Stimulated activated CD4-positive, alpha-beta T cell treated with anti-CD3 and anti-CD28 coated beads, Interleukin-4, amount 100 ng/mL, for 1 hour (primary cell): ENCODE data around the gene ISY1.

Experiments used
- DNase-seq: peaks from one replicate; pipeline ENCODE4 v3.0.0-alpha.2; 2020

ISY1 gene

DNA sequence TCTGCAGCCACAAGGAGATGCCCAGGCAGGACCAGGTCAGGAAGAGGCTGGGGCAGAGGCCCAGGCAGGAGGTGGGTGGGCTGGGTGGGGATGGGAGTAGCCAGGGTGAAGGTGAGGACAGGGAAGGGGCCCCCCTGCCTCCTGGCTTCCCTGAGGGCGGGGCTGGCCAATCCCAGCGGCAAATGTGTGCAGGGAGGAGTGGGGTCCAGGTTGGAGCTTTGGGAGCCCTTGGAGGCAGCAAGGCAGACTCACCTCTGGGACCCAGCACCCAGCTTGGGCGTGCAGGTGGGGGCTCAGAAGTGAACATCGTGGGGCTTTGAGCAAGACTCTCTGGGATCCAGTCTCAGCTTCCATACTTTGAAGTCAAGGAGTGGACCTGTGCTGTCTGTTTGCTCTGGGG lies 75.0 kb downstream of the ISY1 start:
- no peak for DNase-seq

DNA sequence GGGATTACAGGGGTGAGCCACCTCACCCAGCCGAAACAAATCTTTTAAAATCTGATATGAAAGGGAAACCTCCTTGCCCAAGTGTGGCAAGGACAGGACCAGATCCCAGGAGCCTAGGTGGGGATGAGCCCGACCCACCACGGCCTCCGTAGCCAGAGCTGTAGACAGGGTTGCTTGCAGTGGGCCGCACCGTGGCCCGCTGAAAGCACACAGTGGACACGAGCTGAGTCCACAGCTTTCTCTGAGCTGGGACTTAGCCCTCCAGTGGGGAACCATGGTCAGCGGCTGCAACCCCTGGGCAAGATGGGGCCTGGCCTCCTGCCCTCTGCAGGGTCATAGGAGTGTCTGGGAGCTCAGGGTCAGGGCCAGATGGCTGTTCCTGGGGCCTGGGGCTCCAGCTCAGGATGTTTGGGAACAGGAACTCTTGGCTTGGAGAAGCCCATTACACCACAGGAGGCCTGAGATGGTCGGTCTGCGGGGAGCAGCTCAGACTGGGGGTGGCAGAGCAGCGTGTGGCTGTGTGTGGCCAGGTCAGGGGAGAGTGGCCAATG lies 75.6 kb downstream of the ISY1 start:
- no peak for DNase-seq

GRCh38 chr3:129084501-129084900 lies 76.4 kb downstream of the ISY1 start:
- no peak for DNase-seq

DNA sequence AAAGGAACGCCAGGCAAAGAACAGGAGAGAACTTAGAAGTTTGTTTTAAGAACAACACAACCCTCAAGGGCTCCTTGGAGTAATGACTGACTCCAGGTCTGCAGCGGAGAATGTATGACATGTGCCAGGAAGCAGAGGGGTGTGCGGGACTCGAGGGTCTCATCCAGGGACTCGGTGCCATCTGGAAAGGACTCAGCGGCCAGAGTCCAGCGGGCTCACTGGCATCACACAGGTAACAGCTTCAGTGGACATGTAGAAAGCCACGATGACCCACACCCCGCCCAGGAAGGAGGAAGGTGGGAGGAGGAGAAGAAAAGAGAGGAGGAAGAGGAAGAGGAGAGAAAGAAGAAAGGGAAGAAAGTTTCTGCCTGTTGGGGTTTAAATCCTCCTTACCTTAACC lies 78.8 kb downstream of the ISY1 start:
- DNase-seq = no peak

GRCh38 chr3:129081503-129081902 lies 79.4 kb downstream of the ISY1 start:
- no peak for DNase-seq

DNA sequence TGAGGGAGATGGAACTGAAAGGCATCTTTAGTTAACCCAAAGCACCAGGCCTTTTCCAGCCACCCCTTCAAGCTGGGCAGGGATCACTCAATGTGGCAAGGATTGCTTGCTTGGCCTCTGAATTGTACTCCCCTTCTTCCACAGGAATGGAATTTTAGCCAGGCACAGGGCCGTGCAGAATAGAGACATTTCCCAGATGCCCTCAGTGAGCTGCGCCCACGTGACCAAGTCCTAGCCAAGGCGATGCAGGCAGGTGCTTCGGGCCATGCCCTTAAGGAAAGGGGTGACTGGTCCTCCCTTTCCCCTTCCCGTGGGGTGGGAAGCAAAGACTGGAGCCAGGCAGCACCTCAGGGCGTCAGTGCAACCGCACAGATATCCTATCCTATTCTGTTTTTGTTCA lies 82.4 kb downstream of the ISY1 start:
- DNase-seq = no peak
